ENCODE results near the gene XPR1. TPM values are rescaled to one million over a fixed set of nuclear protein-coding genes. Genes with fewer than 3 reads are reported as not detected.

Gene XPR1
- total RNA-seq, 1 donor from 2014 or later: 62.1 TPM

DNA sequence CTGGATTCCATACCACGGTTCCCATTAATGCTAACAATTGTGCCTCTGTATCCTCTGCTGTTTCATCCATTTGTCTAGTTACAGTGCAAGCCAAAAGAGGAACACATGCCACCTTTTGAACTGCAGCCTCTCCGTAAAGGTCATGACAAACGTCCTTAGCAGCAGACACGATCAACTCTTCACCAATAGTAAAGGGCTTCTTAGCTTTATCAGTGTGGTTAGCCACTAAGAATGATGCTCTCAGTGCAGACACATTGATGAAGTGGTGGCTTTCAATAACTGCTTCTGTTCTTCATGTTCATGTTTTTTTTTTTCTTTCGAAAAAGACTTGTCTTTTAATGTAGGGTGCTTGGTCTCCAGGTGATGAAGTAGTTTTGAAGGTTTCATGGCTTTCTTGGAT, 14.3 kb downstream of the XPR1 start:
- Mint-ChIP-seq H3K36me3 (ENCODE audit: unreplicated experiment) (no peaks in the 10 kb centered on the region), H3K27ac (ENCODE audit: unreplicated experiment) (no peak overlapping the region), H3K4me1 (ENCODE audit: low read depth, unreplicated experiment) (peaks cover 2% of the 10 kb centered on the region), H3K27me3 (ENCODE audit: unreplicated experiment) (no peaks in the 10 kb centered on the region), H3K4me3 (ENCODE audit: unreplicated experiment) (no peak overlapping the region), H3K9me3 (ENCODE audit: unreplicated experiment) (no peaks in the 10 kb centered on the region)
- DNase-seq: no peak
- TF ChIP-seq, protein P1, sequence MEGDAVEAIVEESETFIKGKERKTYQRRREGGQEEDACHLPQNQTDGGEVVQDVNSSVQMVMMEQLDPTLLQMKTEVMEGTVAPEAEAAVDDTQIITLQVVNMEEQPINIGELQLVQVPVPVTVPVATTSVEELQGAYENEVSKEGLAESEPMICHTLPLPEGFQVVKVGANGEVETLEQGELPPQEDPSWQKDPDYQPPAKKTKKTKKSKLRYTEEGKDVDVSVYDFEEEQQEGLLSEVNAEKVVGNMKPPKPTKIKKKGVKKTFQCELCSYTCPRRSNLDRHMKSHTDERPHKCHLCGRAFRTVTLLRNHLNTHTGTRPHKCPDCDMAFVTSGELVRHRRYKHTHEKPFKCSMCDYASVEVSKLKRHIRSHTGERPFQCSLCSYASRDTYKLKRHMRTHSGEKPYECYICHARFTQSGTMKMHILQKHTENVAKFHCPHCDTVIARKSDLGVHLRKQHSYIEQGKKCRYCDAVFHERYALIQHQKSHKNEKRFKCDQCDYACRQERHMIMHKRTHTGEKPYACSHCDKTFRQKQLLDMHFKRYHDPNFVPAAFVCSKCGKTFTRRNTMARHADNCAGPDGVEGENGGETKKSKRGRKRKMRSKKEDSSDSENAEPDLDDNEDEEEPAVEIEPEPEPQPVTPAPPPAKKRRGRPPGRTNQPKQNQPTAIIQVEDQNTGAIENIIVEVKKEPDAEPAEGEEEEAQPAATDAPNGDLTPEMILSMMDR (IDR thresholded peaks at IDR 0.05; ENCODE audit: partially characterized antibody, unreplicated experiment): no peak

DNA sequence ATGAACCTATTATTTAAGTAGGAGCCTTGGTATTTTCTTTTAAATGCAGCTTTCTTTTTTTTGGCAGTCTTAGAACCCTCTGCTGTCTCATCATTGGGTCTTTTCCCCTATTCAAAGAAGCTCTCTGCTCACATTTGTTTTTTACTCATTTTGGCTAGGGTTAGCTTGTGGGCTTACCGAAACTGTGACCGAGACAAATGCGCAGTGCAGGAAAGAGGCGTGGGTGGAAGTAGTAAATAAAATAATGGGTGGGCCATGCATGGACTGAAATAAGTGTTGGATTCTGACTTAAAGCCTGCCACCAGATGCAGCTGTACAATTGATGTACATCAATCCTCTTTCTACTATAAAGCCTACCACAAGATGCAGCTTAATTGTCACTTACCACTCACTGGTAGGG, 14.7 kb downstream of the XPR1 start:
- peaks cover 2% of the 10 kb centered on the region for H3K4me1 Mint-ChIP-seq (ENCODE audit: low read depth, unreplicated experiment)
- H3K27me3 Mint-ChIP-seq (ENCODE audit: unreplicated experiment): no peaks in the 10 kb centered on the region
- TF ChIP-seq, protein P1 (IDR thresholded peaks at IDR 0.05; ENCODE audit: partially characterized antibody, unreplicated experiment): no peak
- no peak overlapping the region for H3K27ac Mint-ChIP-seq (ENCODE audit: unreplicated experiment)
- H3K9me3 Mint-ChIP-seq (ENCODE audit: unreplicated experiment): no peaks in the 10 kb centered on the region
- no peak overlapping the region for H3K4me3 Mint-ChIP-seq (ENCODE audit: unreplicated experiment)
- no peaks in the 10 kb centered on the region for H3K36me3 Mint-ChIP-seq (ENCODE audit: unreplicated experiment)
- no peak for DNase-seq

DNA sequence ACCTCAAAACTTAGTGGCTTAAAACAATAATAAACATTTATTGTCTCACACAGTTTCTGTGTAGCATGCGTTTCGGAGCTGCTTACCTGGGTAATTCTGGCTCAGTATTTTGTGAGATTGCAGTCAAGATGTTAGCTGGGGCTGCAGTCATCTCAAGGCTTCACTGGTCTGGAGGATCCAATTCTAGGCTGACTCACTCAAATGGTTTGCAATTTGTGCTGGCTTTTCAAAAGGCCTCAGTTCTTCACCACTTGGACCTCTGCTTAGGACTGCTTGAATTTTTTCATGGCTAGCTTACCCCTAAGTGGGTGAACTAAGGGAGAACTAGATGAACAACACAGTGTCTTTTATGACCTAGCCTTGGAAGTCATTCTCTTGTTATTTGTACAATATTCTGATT, 21.0 kb downstream of the XPR1 start:
- Mint-ChIP-seq H3K27me3 (ENCODE audit: unreplicated experiment) (peaks cover 2% of the 10 kb centered on the region), H3K27ac (ENCODE audit: unreplicated experiment) (no peak overlapping the region), H3K36me3 (ENCODE audit: unreplicated experiment) (peaks cover 9% of the 10 kb centered on the region), H3K9me3 (ENCODE audit: unreplicated experiment) (peaks cover 2% of the 10 kb centered on the region), H3K4me3 (ENCODE audit: unreplicated experiment) (no peak overlapping the region), H3K4me1 (ENCODE audit: low read depth, unreplicated experiment) (no peaks in the 10 kb centered on the region)
- no peak for DNase-seq
- TF ChIP-seq, protein P1 (IDR thresholded peaks at IDR 0.05; ENCODE audit: partially characterized antibody, unreplicated experiment): no peak

DNA sequence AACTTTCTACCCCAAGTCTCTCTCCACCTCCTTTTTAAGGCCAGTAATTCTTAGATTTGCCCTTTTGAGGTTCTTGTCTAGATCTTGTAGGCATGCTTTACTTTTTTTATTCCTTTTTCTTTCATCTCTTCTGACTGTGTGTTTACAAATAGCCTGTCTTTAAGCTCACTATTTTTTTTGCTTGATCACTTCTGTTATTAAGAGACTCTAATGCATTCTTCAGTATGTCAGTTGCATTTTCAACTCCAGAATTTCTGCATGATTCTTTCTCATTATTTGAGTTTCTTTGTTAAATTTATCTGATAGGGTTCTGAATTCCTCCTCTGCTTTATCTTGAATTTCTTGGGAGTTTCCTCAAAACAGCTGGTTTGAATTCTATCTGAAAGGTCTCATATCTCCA, 30.9 kb downstream of the XPR1 start:
- Mint-ChIP-seq H3K9me3 (ENCODE audit: unreplicated experiment) (peaks cover 25% of the 10 kb centered on the region), H3K27me3 (ENCODE audit: unreplicated experiment) (peaks cover 2% of the 10 kb centered on the region), H3K4me3 (ENCODE audit: unreplicated experiment) (no peak overlapping the region), H3K27ac (ENCODE audit: unreplicated experiment) (no peak overlapping the region), H3K36me3 (ENCODE audit: unreplicated experiment) (peaks cover 26% of the 10 kb centered on the region), H3K4me1 (ENCODE audit: low read depth, unreplicated experiment) (no peaks in the 10 kb centered on the region)
- TF ChIP-seq, protein P1 (IDR thresholded peaks at IDR 0.05; ENCODE audit: partially characterized antibody, unreplicated experiment): no peak
- DNase-seq: no peak

- Mint-ChIP-seq H3K27me3 (ENCODE audit: unreplicated experiment) (no peaks in the 10 kb centered on the region), H3K4me3 (ENCODE audit: unreplicated experiment) (no peak overlapping the region), H3K4me1 (ENCODE audit: low read depth, unreplicated experiment) (no peaks in the 10 kb centered on the region), H3K9me3 (ENCODE audit: unreplicated experiment) (peaks cover 6% of the 10 kb centered on the region), H3K27ac (ENCODE audit: unreplicated experiment) (no peak overlapping the region), H3K36me3 (ENCODE audit: unreplicated experiment) (peaks cover 5% of the 10 kb centered on the region)
- TF ChIP-seq, protein P1 (IDR thresholded peaks at IDR 0.05; ENCODE audit: partially characterized antibody, unreplicated experiment): no peak
- DNase-seq: no peak
Observed at GRCh38 chr1:180670681-180671080, 38.9 kb downstream of the XPR1 start.
